ENCODE results near the gene TTC33. TPM values are rescaled to one million over a fixed set of nuclear protein-coding genes. Genes with fewer than 3 reads are reported as not detected.
"Not testable (repeated sequence)": the region's sequence is repeated elsewhere in the genome, so short reads cannot be mapped to it uniquely, and the experiment has no call there.

The TTC33 gene
- total RNA-seq, 2 donors from 2014 or later = 10.3 to 22.5 TPM

- peak; percentile 65 for DNase-seq (ENCODE audit: low spot score)
- peak within 1 kb of the TSS; percentile 91 to 94 for H3K27ac ChIP-seq
- peak within 1 kb of the TSS; percentile 83 for H3K4me3 ChIP-seq
- no peaks in the 10 kb centered on the region for H3K27me3 ChIP-seq (replicated peaks; ENCODE audit: insufficient read depth)
- TF ChIP-seq CTCF (IDR thresholded peaks at IDR 0.05) = peak; percentile 58
- peaks cover 27 to 32% of the 10 kb centered on the region in 2 donors for H3K4me1 ChIP-seq (ENCODE audit: control insufficient read depth in 1 of 2, low read depth in 2 of 2)
- ATAC-seq (ENCODE audit: insufficient number of reproducible peaks, low FRiP score, low read depth) = peak; percentile 94
- no peaks in the 10 kb centered on the region for H3K36me3 ChIP-seq
- no peaks in the 10 kb centered on the region for H3K9me3 ChIP-seq
Measured at GRCh38 chr5:40798012-40798800, 42.4 kb upstream of the TTC33 start, which contains the start of gene PRKAA1. PRKAA1 (minus strand) TSS chr5:40798374; CDS start chr5:40798189, 185 bp downstream.

GRCh38 chr5:40797273-40798011, 41.7 kb upstream of the TTC33 start:
- no peaks in the 10 kb centered on the region for H3K9me3 ChIP-seq
- peak; percentile 15 for ATAC-seq (ENCODE audit: insufficient number of reproducible peaks, low FRiP score, low read depth)
- no peaks in the 10 kb centered on the region for H3K36me3 ChIP-seq
- H3K4me3 ChIP-seq = peak overlapping the region; percentile 83
- peak overlapping the region; percentile 90 to 91 for H3K27ac ChIP-seq
- TF ChIP-seq CTCF (IDR thresholded peaks at IDR 0.05) = no peak
- DNase-seq (ENCODE audit: low spot score) = peak; percentile 15
- H3K4me1 ChIP-seq (ENCODE audit: control insufficient read depth in 1 of 2, low read depth in 2 of 2) = peaks cover 29 to 32% of the 10 kb centered on the region in 2 donors
- no peaks in the 10 kb centered on the region for H3K27me3 ChIP-seq (replicated peaks; ENCODE audit: insufficient read depth)

DNA sequence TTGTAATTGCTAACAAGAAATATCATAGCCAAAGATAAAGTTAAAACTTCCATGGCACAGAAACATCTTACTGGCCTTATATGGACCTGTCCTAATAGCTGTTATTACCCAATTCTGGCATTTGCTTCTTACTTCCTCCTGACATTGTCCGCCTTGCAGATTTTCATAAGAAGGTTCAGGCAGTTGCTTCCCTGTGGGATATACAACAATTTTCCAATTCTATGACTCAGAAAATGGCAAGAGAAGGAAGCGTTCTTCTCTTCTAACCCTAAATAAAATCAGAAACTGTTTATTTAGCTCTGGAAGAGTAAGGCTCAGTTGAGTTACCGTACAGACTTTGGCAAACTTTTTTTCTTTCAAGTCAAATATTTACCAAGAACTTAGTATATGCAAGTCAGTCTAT, 40.7 kb upstream of the TTC33 start:
- Histone ChIP-seq H3K27ac (peak overlapping the region in 1 of 2 donors; percentile 91), H3K4me1 (ENCODE audit: control insufficient read depth in 1 of 2, low read depth in 2 of 2) (peaks cover 38 to 39% of the 10 kb centered on the region in 2 donors), H3K4me3 (peak overlapping the region; percentile 83), H3K27me3 (replicated peaks; ENCODE audit: insufficient read depth) (no peaks in the 10 kb centered on the region), H3K9me3 (no peaks in the 10 kb centered on the region), H3K36me3 (no peaks in the 10 kb centered on the region)
- no peak for TF ChIP-seq CTCF (IDR thresholded peaks at IDR 0.05)
- DNase-seq (ENCODE audit: low spot score) = no peak
- ATAC-seq (ENCODE audit: insufficient number of reproducible peaks, low FRiP score, low read depth) = no peak

DNA sequence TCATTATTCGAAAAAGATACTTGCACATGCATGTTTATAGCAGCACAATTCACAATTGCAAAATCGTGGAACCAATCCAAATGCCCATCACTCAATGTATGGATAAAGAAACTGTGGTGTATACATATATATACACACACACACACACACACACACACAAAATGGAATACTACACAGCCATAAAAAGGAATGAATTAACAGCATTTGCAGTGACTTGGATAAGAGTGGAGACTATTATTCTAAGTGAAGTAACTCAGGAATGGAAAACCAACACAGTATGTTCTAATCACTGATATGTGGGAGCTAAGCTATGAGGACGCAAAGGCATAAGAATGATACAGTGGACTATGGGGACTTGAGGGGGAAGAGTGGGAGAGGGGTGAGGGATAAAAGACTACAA, 39.1 kb upstream of the TTC33 start:
- H3K27ac ChIP-seq; DNase-seq (ENCODE audit: low spot score); ATAC-seq (ENCODE audit: insufficient number of reproducible peaks, low FRiP score, low read depth); H3K9me3 ChIP-seq; H3K4me3 ChIP-seq; H3K36me3 ChIP-seq; H3K27me3 ChIP-seq (replicated peaks; ENCODE audit: insufficient read depth): not testable (repeated sequence)
- peaks cover 46 to 49% of the 10 kb centered on the region in 2 donors for H3K4me1 ChIP-seq (ENCODE audit: control insufficient read depth in 1 of 2, low read depth in 2 of 2)

DNA sequence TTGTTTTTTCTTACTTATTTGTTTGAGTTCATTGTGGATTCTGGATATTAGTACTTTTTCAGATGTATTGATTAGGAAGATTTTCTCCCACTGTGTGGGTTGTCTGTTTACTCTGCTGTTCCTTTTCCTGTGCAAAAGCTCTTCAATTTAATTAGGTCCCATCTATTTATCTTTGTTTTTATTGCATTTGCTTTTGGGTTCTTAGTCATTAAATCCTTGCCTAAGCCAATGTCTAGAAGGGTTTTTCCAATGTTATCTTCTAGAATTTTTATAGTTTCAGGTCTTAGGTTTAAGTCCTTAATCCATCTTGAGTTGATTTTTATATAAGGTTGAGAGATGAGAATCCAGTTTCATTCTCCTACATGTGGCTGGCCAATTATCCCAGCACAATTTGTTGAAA, 38.6 kb upstream of the TTC33 start:
- H3K9me3 ChIP-seq; DNase-seq (ENCODE audit: low spot score); H3K4me3 ChIP-seq; H3K27me3 ChIP-seq (replicated peaks; ENCODE audit: insufficient read depth); H3K36me3 ChIP-seq; H3K27ac ChIP-seq; ATAC-seq (ENCODE audit: insufficient number of reproducible peaks, low FRiP score, low read depth): not testable (repeated sequence)
- peaks cover 42 to 43% of the 10 kb centered on the region in 2 donors for H3K4me1 ChIP-seq (ENCODE audit: control insufficient read depth in 1 of 2, low read depth in 2 of 2)

GRCh38 chr5:40792691-40793090, 36.9 kb upstream of the TTC33 start:
- not testable (repeated sequence) for DNase-seq (ENCODE audit: low spot score); H3K9me3 ChIP-seq; ATAC-seq (ENCODE audit: insufficient number of reproducible peaks, low FRiP score, low read depth); H3K27me3 ChIP-seq (replicated peaks; ENCODE audit: insufficient read depth); H3K27ac ChIP-seq; H3K36me3 ChIP-seq; H3K4me3 ChIP-seq
- peaks cover 38 to 39% of the 10 kb centered on the region in 2 donors for H3K4me1 ChIP-seq (ENCODE audit: control insufficient read depth in 1 of 2, low read depth in 2 of 2)
